Suprapubic skin (tissue), 4 donors: Measurements from ENCODE around the gene KCND2.

Source experiments
- POLR2A ChIP-seq, 2 donors: fragments of 450-650 bp; IDR thresholded peaks; one replicate each; pipeline ENCODE4 v1.6.1; 2017; ENCODE audit warnings: antibody characterized with exemption in 2 of 2, mild to moderate bottlenecking in 2 of 2, moderate library complexity in 2 of 2
- POLR2AphosphoS5 ChIP-seq, 3 donors: sonication (generic); formaldehyde crosslinking; IDR thresholded peaks; one replicate each; pipeline ENCODE4 v1.6.1; 2017; ENCODE audit warnings: antibody characterized with exemption in 3 of 3
- TF ChIP-seq, protein P1 (sequence below), 2 donors: fragments of 200-600 bp in 1 of 2; fragments of 450-650 bp in 1 of 2; sonication (generic) in 1 of 2; IDR thresholded peaks; one replicate each; pipeline ENCODE4 v1.5.1; 2016 to 2019; ENCODE audit warnings: antibody characterized with exemption in 2 of 2, mild to moderate bottlenecking in 1 of 2, moderate library complexity in 1 of 2

DNA sequence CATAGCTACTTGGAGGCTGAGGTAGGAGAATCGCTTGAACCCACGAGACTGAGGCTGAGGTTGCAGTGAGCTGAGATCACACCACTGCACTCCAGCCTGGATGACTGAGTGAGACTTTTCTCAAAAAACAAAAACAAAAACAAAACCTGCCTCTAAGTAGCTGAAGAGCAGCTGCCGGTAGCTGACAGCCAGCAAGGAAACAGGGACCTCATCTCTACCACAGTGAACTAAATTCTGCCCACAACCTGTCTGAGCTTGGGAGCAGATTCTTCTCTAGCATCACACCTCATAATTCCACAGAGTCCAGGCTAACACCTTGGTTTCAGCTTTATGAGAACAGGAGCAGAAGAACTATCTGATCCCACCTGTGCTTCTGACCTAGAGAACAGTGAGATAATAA is 246.2 kb downstream of the KCND2 start:
- TF ChIP-seq POLR2AphosphoS5 (IDR thresholded peaks at IDR 0.05) (no peak), POLR2A (IDR thresholded peaks at IDR 0.05) (no peak)
- TF ChIP-seq, protein P1, sequence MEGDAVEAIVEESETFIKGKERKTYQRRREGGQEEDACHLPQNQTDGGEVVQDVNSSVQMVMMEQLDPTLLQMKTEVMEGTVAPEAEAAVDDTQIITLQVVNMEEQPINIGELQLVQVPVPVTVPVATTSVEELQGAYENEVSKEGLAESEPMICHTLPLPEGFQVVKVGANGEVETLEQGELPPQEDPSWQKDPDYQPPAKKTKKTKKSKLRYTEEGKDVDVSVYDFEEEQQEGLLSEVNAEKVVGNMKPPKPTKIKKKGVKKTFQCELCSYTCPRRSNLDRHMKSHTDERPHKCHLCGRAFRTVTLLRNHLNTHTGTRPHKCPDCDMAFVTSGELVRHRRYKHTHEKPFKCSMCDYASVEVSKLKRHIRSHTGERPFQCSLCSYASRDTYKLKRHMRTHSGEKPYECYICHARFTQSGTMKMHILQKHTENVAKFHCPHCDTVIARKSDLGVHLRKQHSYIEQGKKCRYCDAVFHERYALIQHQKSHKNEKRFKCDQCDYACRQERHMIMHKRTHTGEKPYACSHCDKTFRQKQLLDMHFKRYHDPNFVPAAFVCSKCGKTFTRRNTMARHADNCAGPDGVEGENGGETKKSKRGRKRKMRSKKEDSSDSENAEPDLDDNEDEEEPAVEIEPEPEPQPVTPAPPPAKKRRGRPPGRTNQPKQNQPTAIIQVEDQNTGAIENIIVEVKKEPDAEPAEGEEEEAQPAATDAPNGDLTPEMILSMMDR (IDR thresholded peaks at IDR 0.05) = no peak
